Activated CD4-positive, alpha-beta T cell treated with anti-CD3 and anti-CD28 coated beads, Interleukin-2, amount 50 U/mL, for 48 hours (primary cell): ENCODE data around the gene CSTB.
"Not testable (repeated sequence)": the region's sequence is repeated elsewhere in the genome, so short reads cannot be mapped to it uniquely, and the experiment has no call there.

Experiments
- DNase-seq, 2 experiments: peaks; one replicate each; pipeline ENCODE4 v3.0.0-alpha.2; 2020

The CSTB gene

GRCh38 chr21:43775795-43776430, at the start of gene CSTB:
TSS of gene CSTB (minus strand) at chr21:43776308. CDS start at chr21:43776269, 39 bp downstream.
- peak; percentile 88 to 91 for DNase-seq

GRCh38 chr21:43825242-43825935, 49.3 kb upstream of the CSTB start:
- no peak for DNase-seq

- DNase-seq: no peak
Measured at GRCh38 chr21:43824333-43825241, 48.5 kb upstream of the CSTB start.

GRCh38 chr21:43822741-43823140, 46.6 kb upstream of the CSTB start:
- DNase-seq: not testable (repeated sequence)

- not testable (repeated sequence) for DNase-seq
Measured at GRCh38 chr21:43822166-43822565, 46.1 kb upstream of the CSTB start.

GRCh38 chr21:43820466-43820865, 44.4 kb upstream of the CSTB start:
- no peak for DNase-seq

- DNase-seq: no peak
Measured at GRCh38 chr21:43819511-43820405, 43.6 kb upstream of the CSTB start.

GRCh38 chr21:43818685-43819084, 42.6 kb upstream of the CSTB start:
- no peak for DNase-seq

- no peak for DNase-seq
Measured at GRCh38 chr21:43817157-43818086, 41.3 kb upstream of the CSTB start.

- DNase-seq: no peak
Measured at GRCh38 chr21:43816611-43817071, 40.5 kb upstream of the CSTB start.

GRCh38 chr21:43815991-43816390, 39.9 kb upstream of the CSTB start:
- no peak for DNase-seq

GRCh38 chr21:43815107-43815613, 39.1 kb upstream of the CSTB start:
- DNase-seq: no peak

GRCh38 chr21:43814215-43815106, 38.4 kb upstream of the CSTB start:
- no peak for DNase-seq

GRCh38 chr21:43813656-43813980, 37.5 kb upstream of the CSTB start:
- no peak for DNase-seq

GRCh38 chr21:43812957-43813655, 37.0 kb upstream of the CSTB start:
- DNase-seq: no peak

GRCh38 chr21:43812139-43812821, 36.2 kb upstream of the CSTB start:
- no peak for DNase-seq

- DNase-seq: no peak
Measured at GRCh38 chr21:43811262-43812105, 35.4 kb upstream of the CSTB start.
